Gastroesophageal sphincter (tissue), 3 donors: Measurements from ENCODE around the gene TBC1D5.

Source experiments
- CTCF ChIP-seq, 4 experiments: fragments of 200-600 bp in 2 of 4; fragments of 450-650 bp in 2 of 4; sonication (generic) in 1 of 4; IDR thresholded peaks; one replicate each; pipeline ENCODE4 v1.5.1; 2017 to 2019; ENCODE audit warnings: antibody characterized with exemption in 4 of 4, mild to moderate bottlenecking in 2 of 4, moderate library complexity in 2 of 4
- EP300 ChIP-seq: sonication (generic); formaldehyde crosslinking; IDR thresholded peaks from one replicate; pipeline ENCODE4 v1.6.1; 2017; ENCODE audit warnings: antibody characterized with exemption, mild to moderate bottlenecking
- POLR2AphosphoS5 ChIP-seq: sonication (generic); formaldehyde crosslinking; IDR thresholded peaks from one replicate; pipeline ENCODE4 v1.6.1; 2017; ENCODE audit warnings: antibody characterized with exemption

DNA sequence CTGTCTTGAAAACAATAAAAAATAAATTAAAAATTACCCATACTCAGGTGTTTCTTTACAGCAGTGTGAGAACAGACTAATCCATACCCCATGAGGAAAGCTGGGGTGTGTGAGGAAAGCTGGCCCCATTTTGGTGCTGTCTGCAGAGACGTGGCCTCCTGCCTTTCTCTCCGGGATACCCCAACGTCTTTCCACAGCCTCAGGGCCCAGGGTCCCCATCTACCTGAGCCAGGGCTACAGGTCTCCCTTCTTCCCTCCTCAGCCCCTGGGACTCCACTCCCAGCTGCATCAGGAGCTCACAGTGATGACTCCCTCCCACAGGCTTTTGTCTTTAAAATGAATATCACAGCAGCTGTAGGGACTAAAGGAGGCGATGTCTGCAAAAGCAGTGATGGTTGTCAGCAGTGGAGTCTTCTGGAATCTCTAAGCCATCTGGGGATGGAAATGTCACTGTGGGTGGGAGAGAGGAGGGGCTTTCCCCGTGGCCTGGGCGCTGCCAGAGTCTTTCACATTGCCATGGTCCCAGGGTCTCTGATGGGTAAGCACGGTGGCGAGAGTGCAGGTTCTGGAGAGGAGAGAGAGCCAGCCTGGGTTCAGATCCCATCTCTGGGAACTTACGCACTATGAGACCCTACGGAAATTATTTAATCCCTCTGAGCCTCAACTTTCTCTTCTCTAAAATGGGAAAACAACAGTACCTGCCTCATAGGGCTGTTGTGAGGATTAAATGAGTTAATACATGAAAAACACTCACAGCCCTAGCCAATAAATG, 598.4 kb downstream of the TBC1D5 start:
- TF ChIP-seq CTCF (IDR thresholded peaks at IDR 0.05), result no peak
- no peak for TF ChIP-seq EP300
- TF ChIP-seq POLR2AphosphoS5, result no peak
